Right lobe of liver (tissue), 4 donors: ENCODE data around the gene PDE6D.

Experiments used
- CTCF ChIP-seq, 4 donors: fragments of 200-600 bp in 3 of 4; fragments of 450-650 bp in 1 of 4; IDR thresholded peaks; one replicate each; pipeline versions ENCODE4 v1.5.1 to v1.8.0; 2016 to 2022; ENCODE audit warnings: antibody characterized with exemption in 4 of 4, mild to moderate bottlenecking in 2 of 4
- POLR2A ChIP-seq: fragments of 450-650 bp; IDR thresholded peaks from one replicate; pipeline ENCODE4 v1.6.1; 2017; ENCODE audit warnings: antibody characterized with exemption, mild to moderate bottlenecking
- donor health status: DM: no; HTN: no; CAD: no.
- donor health status: DM: no; HTN: no; CAD: no.
- donor health status: DM: no; HTN: yes; CAD: no.

GRCh38 chr2:231732604-231733003 is 48.5 kb downstream of the PDE6D start:
- no peak for TF ChIP-seq CTCF (IDR thresholded peaks at IDR 0.05)
- no peak for TF ChIP-seq POLR2A
